GM12878 (cell line): ENCODE measurements around the gene IL32. TPM values are rescaled to one million over a fixed set of nuclear protein-coding genes. Genes with fewer than 3 reads are reported as not detected.

ENCODE experiments used
- ATAC-seq: fragments of 200-7000 bp; cut with Tn5 transposase; 3 replicates; pipeline ENCODE4 v1.9.1; 2020; ENCODE audit warnings: mild to moderate bottlenecking, moderate library complexity
- BruUV-seq: library from RNA; stranded (reverse); fragments of 400-500 nt; replicated peaks from 2 replicates; lab custom pipeline; 2021; lab: Mats Ljungman, UMichigan
- CTCF ChIA-PET: fragments of 300-600 bp; sonication (Branson Sonifier 250); formaldehyde crosslinking; extraction: SDS; loops from one replicate; lab custom pipeline; 2021; ENCODE audit warnings: inconsistent platforms; lab: Yijun Ruan, JAX
- POLR2A ChIA-PET: fragments of 350-600 bp; formaldehyde crosslinking; extraction: SDS; loops from one replicate; lab custom pipeline; 2021; ENCODE audit warnings: inconsistent platforms; lab: Charles Lee
- RAD21 ChIA-PET: fragments of 300-600 bp; sonication (Branson Sonifier 250); formaldehyde crosslinking; loops from one replicate; lab custom pipeline; 2023; ENCODE audit warnings: antibody characterized with exemption; ENCODE audit not compliant: unreplicated experiment; lab: Charles Lee
- SMC1A ChIA-PET: fragments of 300-600 bp; sonication (Branson Sonifier 250); formaldehyde crosslinking; loops from one replicate; lab custom pipeline; 2023; ENCODE audit not compliant: unreplicated experiment, uncharacterized antibody; lab: Charles Lee
- DNase-seq: peaks from one replicate; pipeline ENCODE4 v3.0.0-alpha.2; 2011; ENCODE audit warnings: low read depth, low spot score
- FAIRE-seq: peaks from 3 replicates; lab custom pipeline; 2011; peaks lifted over from hg19 to GRCh38; lab: Jason Lieb, UNC
- H2AFZ ChIP-seq: 2 replicates; pipeline ENCODE4 v1.6.0; 2011; ENCODE audit warnings: low read depth, low read length, control low read depth; ENCODE audit not compliant: control insufficient read depth
- H3K27ac ChIP-seq: 2 replicates; pipeline ENCODE4 v1.5.1; 2011; ENCODE audit warnings: control low read depth; ENCODE audit not compliant: control insufficient read depth, insufficient read depth
- H3K27me3 ChIP-seq, 2 experiments: replicated peaks in 1 of 2; 2 replicates each; pipeline versions ENCODE4 v1.6.0 to v1.6.1; 2011; ENCODE audit warnings: low read length in 1 of 2; ENCODE audit not compliant: control insufficient read depth in 2 of 2, insufficient read depth in 2 of 2
- H3K36me3 ChIP-seq, 2 experiments: 2 replicates each; pipeline ENCODE4 v1.5.1; 2011; ENCODE audit warnings: low read length in 1 of 2; ENCODE audit not compliant: control insufficient read depth in 2 of 2, insufficient read depth in 2 of 2
- H3K4me1 ChIP-seq: 2 replicates; pipeline ENCODE4 v1.6.1; 2011; ENCODE audit warnings: mild to moderate bottlenecking, low read length, moderate library complexity, mixed read lengths; ENCODE audit not compliant: control insufficient read depth, insufficient read depth
- H3K4me2 ChIP-seq: 2 replicates; pipeline ENCODE4 v1.6.0; 2011; ENCODE audit warnings: control low read depth; ENCODE audit not compliant: control insufficient read depth, insufficient read depth
- H3K4me3 ChIP-seq: fragments of 200-600 bp; sonication (generic); 2 replicates; pipeline ENCODE4 v1.5.1; 2016
- H3K79me2 ChIP-seq: 2 replicates; pipeline ENCODE4 v1.6.0; 2011; ENCODE audit warnings: low read length; ENCODE audit not compliant: control insufficient read depth, insufficient read depth
- H3K9ac ChIP-seq: 2 replicates; pipeline ENCODE4 v1.8.0; 2011; ENCODE audit warnings: low read length, control low read depth, mixed read lengths; ENCODE audit not compliant: control insufficient read depth, insufficient read depth
- H3K9me3 ChIP-seq: replicated peaks from 3 replicates; pipeline ENCODE4 v1.5.1; 2011; ENCODE audit warnings: mild to moderate bottlenecking, low read length; ENCODE audit not compliant: control insufficient read depth, insufficient read depth
- H4K20me1 ChIP-seq: 2 replicates; pipeline ENCODE4 v1.6.0; 2011; ENCODE audit not compliant: control insufficient read depth, insufficient read depth
- BHLHE40 ChIP-seq, 2 experiments: fragments of 450-650 bp in 1 of 2; IDR thresholded peaks; 2 replicates each; pipeline ENCODE4 v1.6.1; 2011 to 2017; ENCODE audit warnings: low read depth in 2 of 2, borderline replicate concordance in 1 of 2, improper control_type of control experiment in 1 of 2, low read length in 1 of 2, mild to moderate bottlenecking in 1 of 2
- BMI1 ChIP-seq: fragments of 450-650 bp; IDR thresholded peaks from 2 replicates; pipeline ENCODE4 v1.6.1; 2016; ENCODE audit warnings: mild to moderate bottlenecking, moderate library complexity, borderline replicate concordance
- BRCA1 ChIP-seq: IDR thresholded peaks from 2 replicates; pipeline ENCODE4 v1.6.1; 2011; ENCODE audit warnings: low read depth, low read length, improper control_type of control experiment
- ETV6 ChIP-seq, 2 experiments: fragments of 450-650 bp in 1 of 2; IDR thresholded peaks in 1 of 2; conservative IDR thresholded peaks in 1 of 2; 2 replicates each; pipeline ENCODE4 v1.6.1; 2014; ENCODE audit warnings: antibody characterized with exemption in 1 of 2, borderline replicate concordance in 1 of 2, low read depth in 1 of 2, mild to moderate bottlenecking in 1 of 2, moderate library complexity in 1 of 2
- FOXK2 ChIP-seq: fragments of 450-650 bp; IDR thresholded peaks from 2 replicates; pipeline ENCODE4 v1.6.1; 2017; ENCODE audit warnings: mild to moderate bottlenecking, moderate library complexity
- HCFC1 ChIP-seq: fragments of 150-350 bp; IDR thresholded peaks from 2 replicates; pipeline ENCODE4 v1.6.1; 2014; ENCODE audit warnings: low read length
- HDAC2 ChIP-seq: fragments of 200-600 bp; sonication (generic); IDR thresholded peaks from 2 replicates; pipeline ENCODE4 v1.6.1; 2017
- JUNB ChIP-seq: IDR thresholded peaks from 2 replicates; pipeline ENCODE4 v1.6.1; 2016; ENCODE audit warnings: antibody characterized with exemption, mild to moderate bottlenecking
- KDM1A ChIP-seq: fragments of 200-600 bp; sonication (generic); IDR thresholded peaks from 2 replicates; pipeline ENCODE4 v1.6.1; 2016; ENCODE audit warnings: borderline replicate concordance
- MXI1 ChIP-seq: fragments of 150-350 bp; IDR thresholded peaks from 2 replicates; pipeline ENCODE4 v1.6.1; 2011; ENCODE audit warnings: low read depth, mild to moderate bottlenecking, inconsistent platforms, low read length, improper control_type of control experiment
- NFYB ChIP-seq: IDR thresholded peaks from 2 replicates; pipeline ENCODE4 v1.6.1; 2011; ENCODE audit warnings: low read depth, mild to moderate bottlenecking, low read length, improper control_type of control experiment, moderate library complexity; ENCODE audit not compliant: insufficient read depth
- NR2F1 ChIP-seq: fragments of 450-650 bp; conservative IDR thresholded peaks from 2 replicates; pipeline ENCODE4 v1.6.1; 2017; ENCODE audit warnings: mild to moderate bottlenecking
- PAX8 ChIP-seq: fragments of 450-650 bp; IDR thresholded peaks from 2 replicates; pipeline ENCODE4 v1.6.1; 2017; ENCODE audit warnings: mild to moderate bottlenecking, moderate library complexity
- POLR2AphosphoS5 ChIP-seq: IDR thresholded peaks from 2 replicates; pipeline ENCODE4 v1.6.1; 2011; ENCODE audit warnings: mild to moderate bottlenecking, low read length, inconsistent platforms
- RAD21 ChIP-seq: IDR thresholded peaks from 2 replicates; pipeline ENCODE4 v1.6.1; 2011; ENCODE audit warnings: mild to moderate bottlenecking, low read depth, low read length, moderate library complexity; ENCODE audit not compliant: insufficient read depth
- SMAD1 ChIP-seq: fragments of 450-650 bp; IDR thresholded peaks from 2 replicates; pipeline ENCODE4 v1.6.1; 2018; ENCODE audit warnings: mild to moderate bottlenecking, low read depth; ENCODE audit not compliant: partially characterized antibody
- SMAD5 ChIP-seq: IDR thresholded peaks from 2 replicates; pipeline ENCODE4 v1.6.1; 2016; ENCODE audit warnings: antibody characterized with exemption, low read depth
- SP1 ChIP-seq: IDR thresholded peaks from one replicate; pipeline ENCODE4 v1.6.1; 2011; ENCODE audit warnings: low read depth, low read length
- ZNF207 ChIP-seq: fragments of 450-650 bp; IDR thresholded peaks from 2 replicates; pipeline ENCODE4 v1.6.1; 2014; ENCODE audit warnings: antibody characterized with exemption, mild to moderate bottlenecking, borderline replicate concordance
- WGBS: methylation state at CpG from one replicate; pipeline ENCODE4 v1.1.6; 2016; ENCODE audit warnings: low lambda C conversion rate; ENCODE audit not compliant: insufficient replicate concordance, insufficient coverage; ENCODE audit errors: missing lambda C conversion rate; 5-methylcytosine and 5-hydroxymethylcytosine counted together
- in situ Hi-C: fragments of 300-500 bp; cut with MboI; formaldehyde crosslinking; loops from 9 replicates; pipeline ENCODE4 v1.14.3; 2018; ENCODE audit warnings: mixed read lengths
- intact Hi-C: fragments of 100-400 bp; cut with micrococcal nuclease; formaldehyde crosslinking; loops from one replicate; pipeline ENCODE4 v1.14.2; 2022; ENCODE audit not compliant: unreplicated experiment
- polyA plus RNA-seq, 11 experiments: library from polyadenylated mRNA; depleted of rRNA in 4 of 11; unstranded in 6 of 11; stranded (reverse) in 5 of 11; fragments of >200 nt; fragmentation: Nextera tagmentation in 4 of 11; fragmentation: Illumina TruSeq in 1 of 11; extraction: Ambion mirVana in 4 of 11; extraction: Trizol in 1 of 11; gene quantifications; 1 replicate in 1 of 11; 2 replicates in 10 of 11; pipeline versions ENCODE4 v1.2.1 to v1.2.3, GENCODE V29; 2011 to 2016; ENCODE audit warnings: inconsistent platforms in 2 of 11, missing spikeins in 2 of 11, low read depth in 1 of 11
- total RNA-seq, 4 experiments: library from RNA; depleted of rRNA in 3 of 4; stranded (reverse); fragments of >200 nt in 3 of 4; fragmentation: Illumina TruSeq in 1 of 4; extraction: Trizol in 1 of 4; gene quantifications; 2 replicates each; pipeline versions ENCODE4 v1.2.1 to v1.2.3, GENCODE V29; 2013 to 2021
- TF ChIP-seq, protein P1 (sequence below): IDR thresholded peaks from 2 replicates; pipeline ENCODE4 v1.6.1; 2012; ENCODE audit warnings: low read length, inconsistent platforms
- TF ChIP-seq, protein P2 (sequence below): fragments of 450-650 bp; IDR thresholded peaks from 2 replicates; pipeline ENCODE4 v1.6.1; 2018; ENCODE audit warnings: borderline replicate concordance, mild to moderate bottlenecking; ENCODE audit not compliant: partially characterized antibody

Gene IL32
- total and polyA plus RNA-seq, 10 of the 15 experiments (the other 5 are each of a cell fraction or from before 2014, with no cell fraction given): 27.0 to 122 (median 55.8) TPM

DNA sequence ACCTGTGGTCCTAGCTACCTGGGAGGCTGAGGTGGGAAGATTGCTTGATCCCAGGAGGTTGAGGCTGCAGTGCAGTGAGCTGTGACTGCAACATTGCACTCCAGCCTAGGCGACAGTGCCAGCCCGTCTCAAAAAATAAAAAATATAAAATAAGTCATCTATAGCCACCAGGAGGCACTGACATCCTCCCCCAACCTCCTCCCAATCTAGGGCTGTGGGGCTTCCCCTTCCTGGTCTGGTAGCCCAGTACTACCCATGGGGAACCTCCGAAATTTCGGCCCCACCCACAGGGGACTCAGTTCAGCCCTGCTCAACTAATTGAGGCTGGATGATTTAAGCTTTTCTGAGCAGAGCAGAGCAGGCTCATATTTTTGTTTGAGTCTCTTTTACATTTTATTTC, 30.4 kb downstream of the IL32 start:
- no peak for DNase-seq
- Histone ChIP-seq H3K27me3 (no peaks in the 10 kb centered on the region), H3K4me2 (peak overlapping the region; percentile 2; the same call in 1 of the 2 replicates), H2AFZ (no peak overlapping the region), H3K9me3 (no peaks in the 10 kb centered on the region), H3K4me3 (no peak overlapping the region), H3K79me2 (no peaks in the 10 kb centered on the region), H3K36me3 (no peaks in the 10 kb centered on the region), H3K4me1 (peaks cover 14% of the 10 kb centered on the region), H4K20me1 (no peaks in the 10 kb centered on the region), H3K9ac (no peak overlapping the region), H3K27ac (no peak overlapping the region)
- BruUV-seq: no TSS peak
- in situ Hi-C loops (loop anchor here (5.0 kb wide), 1 partner anchor 34 kb away; no protein-coding TSS in a partner anchor), intact Hi-C loops (loop anchor here (1.0 to 2.0 kb wide), 2 partner anchors 33 to 37 kb away; no protein-coding TSS in a partner anchor)
- RAD21 ChIA-PET: interaction anchor here (0.5 to 5.3 kb wide), 7 partner anchors 9 to 72 kb away, joined by 3 to 55 read pairs (median 5); partner anchors contain the start of gene ZNF213
- POLR2A ChIA-PET: interaction anchor here (0.7 to 1.9 kb wide), 5 partner anchors 19 to 76 kb away, joined by 3 to 9 read pairs (median 4); partner anchors contain the start of gene IL32
- ATAC-seq: peak; percentile 90
- SMC1A ChIA-PET: interaction anchor here (0.6 to 7.4 kb wide), 9 partner anchors 10 to 94 kb away, joined by 3 to 67 read pairs (median 3); partner anchors contain the start of genes IL32 and ZNF205
- CTCF ChIA-PET: interaction anchor here (0.5 to 21.2 kb wide), 18 partner anchors 10 to 1339 kb away, joined by 3 to 396 read pairs (median 5); partner anchors contain the start of genes IL32 and ZNF213
- FAIRE-seq: peak; percentile 99
- WGBS: 0% methylated on average over 4 of the region's 4 CpGs
- TF ChIP-seq, protein P1, sequence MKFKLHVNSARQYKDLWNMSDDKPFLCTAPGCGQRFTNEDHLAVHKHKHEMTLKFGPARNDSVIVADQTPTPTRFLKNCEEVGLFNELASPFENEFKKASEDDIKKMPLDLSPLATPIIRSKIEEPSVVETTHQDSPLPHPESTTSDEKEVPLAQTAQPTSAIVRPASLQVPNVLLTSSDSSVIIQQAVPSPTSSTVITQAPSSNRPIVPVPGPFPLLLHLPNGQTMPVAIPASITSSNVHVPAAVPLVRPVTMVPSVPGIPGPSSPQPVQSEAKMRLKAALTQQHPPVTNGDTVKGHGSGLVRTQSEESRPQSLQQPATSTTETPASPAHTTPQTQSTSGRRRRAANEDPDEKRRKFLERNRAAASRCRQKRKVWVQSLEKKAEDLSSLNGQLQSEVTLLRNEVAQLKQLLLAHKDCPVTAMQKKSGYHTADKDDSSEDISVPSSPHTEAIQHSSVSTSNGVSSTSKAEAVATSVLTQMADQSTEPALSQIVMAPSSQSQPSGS: no peak
- TF ChIP-seq JUNB (no peak), NFYB (no peak), POLR2AphosphoS5 (no peak), NR2F1 (no peak), SMAD1 (no peak), ZNF207 (no peak), MXI1 (0 out of 2 replicates have a peak, but pooled peaks have one; percentile 36), HCFC1 (no peak), HDAC2 (no peak), SMAD5 (no peak), BRCA1 (no peak), KDM1A (no peak), ETV6 (conservative IDR thresholded peaks at IDR 0.05 in 1 of 2, IDR thresholded peaks at IDR 0.05 in 1 of 2; ENCODE audit: borderline replicate concordance in 1 of 2, low read depth in 1 of 2) (no peak), BHLHE40 (IDR thresholded peaks at IDR 0.05; ENCODE audit: borderline replicate concordance in 1 of 2, low read depth in 2 of 2, low read length in 1 of 2) (no peak), BMI1 (no peak), SP1 (no peak), FOXK2 (no peak), PAX8 (no peak), RAD21 (peak; percentile 54)
- TF ChIP-seq, protein P2, sequence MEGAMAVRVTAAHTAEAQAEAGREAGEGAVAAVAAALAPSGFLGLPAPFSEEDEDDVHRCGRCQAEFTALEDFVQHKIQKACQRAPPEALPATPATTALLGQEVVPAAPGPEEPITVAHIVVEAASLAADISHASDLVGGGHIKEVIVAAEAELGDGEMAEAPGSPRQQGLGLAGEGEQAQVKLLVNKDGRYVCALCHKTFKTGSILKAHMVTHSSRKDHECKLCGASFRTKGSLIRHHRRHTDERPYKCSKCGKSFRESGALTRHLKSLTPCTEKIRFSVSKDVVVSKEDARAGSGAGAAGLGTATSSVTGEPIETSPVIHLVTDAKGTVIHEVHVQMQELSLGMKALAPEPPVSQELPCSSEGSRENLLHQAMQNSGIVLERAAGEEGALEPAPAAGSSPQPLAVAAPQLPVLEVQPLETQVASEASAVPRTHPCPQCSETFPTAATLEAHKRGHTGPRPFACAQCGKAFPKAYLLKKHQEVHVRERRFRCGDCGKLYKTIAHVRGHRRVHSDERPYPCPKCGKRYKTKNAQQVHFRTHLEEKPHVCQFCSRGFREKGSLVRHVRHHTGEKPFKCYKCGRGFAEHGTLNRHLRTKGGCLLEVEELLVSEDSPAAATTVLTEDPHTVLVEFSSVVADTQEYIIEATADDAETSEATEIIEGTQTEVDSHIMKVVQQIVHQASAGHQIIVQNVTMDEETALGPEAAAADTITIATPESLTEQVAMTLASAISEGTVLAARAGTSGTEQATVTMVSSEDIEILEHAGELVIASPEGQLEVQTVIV: no peak
